ENCODE measurements around the gene LMTK2.

The LMTK2 gene

DNA sequence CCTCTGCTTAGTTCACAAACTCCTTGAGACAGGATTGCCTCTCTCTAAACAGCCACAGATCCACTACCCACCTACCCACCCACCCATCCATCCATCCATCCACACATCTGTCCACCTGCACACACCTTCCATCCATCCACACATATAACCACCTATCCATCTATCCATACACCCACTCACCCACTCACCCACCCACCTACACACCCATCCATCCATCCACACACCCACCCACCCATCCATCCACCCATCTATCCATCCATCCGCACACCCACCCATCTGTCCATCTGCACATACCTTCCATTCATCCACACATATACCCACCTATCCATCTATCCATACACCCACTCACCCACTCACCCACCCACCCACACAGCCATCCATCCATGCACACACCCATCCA lies 135.7 kb downstream of the LMTK2 start:
- TF ChIP-seq, protein P1, sequence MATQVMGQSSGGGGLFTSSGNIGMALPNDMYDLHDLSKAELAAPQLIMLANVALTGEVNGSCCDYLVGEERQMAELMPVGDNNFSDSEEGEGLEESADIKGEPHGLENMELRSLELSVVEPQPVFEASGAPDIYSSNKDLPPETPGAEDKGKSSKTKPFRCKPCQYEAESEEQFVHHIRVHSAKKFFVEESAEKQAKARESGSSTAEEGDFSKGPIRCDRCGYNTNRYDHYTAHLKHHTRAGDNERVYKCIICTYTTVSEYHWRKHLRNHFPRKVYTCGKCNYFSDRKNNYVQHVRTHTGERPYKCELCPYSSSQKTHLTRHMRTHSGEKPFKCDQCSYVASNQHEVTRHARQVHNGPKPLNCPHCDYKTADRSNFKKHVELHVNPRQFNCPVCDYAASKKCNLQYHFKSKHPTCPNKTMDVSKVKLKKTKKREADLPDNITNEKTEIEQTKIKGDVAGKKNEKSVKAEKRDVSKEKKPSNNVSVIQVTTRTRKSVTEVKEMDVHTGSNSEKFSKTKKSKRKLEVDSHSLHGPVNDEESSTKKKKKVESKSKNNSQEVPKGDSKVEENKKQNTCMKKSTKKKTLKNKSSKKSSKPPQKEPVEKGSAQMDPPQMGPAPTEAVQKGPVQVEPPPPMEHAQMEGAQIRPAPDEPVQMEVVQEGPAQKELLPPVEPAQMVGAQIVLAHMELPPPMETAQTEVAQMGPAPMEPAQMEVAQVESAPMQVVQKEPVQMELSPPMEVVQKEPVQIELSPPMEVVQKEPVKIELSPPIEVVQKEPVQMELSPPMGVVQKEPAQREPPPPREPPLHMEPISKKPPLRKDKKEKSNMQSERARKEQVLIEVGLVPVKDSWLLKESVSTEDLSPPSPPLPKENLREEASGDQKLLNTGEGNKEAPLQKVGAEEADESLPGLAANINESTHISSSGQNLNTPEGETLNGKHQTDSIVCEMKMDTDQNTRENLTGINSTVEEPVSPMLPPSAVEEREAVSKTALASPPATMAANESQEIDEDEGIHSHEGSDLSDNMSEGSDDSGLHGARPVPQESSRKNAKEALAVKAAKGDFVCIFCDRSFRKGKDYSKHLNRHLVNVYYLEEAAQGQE (IDR thresholded peaks at IDR 0.05; ENCODE audit: insufficient read depth in 1 of 2, low read depth in 2 of 2, low read length in 2 of 2) = no peak
- TF ChIP-seq FOXP2 (optimal IDR thresholded peaks at IDR 0.05; ENCODE audit: borderline replicate concordance, extremely low read depth, extremely low read length, insufficient read depth) (no peak), SIN3A (IDR thresholded peaks at IDR 0.05; ENCODE audit: borderline replicate concordance, insufficient read depth, low read length) (no peak), POLR2AphosphoS5 (IDR thresholded peaks at IDR 0.05; ENCODE audit: low read depth, low read length) (no peak), TAF1 (IDR thresholded peaks at IDR 0.05; ENCODE audit: borderline replicate concordance, insufficient read depth, low read length) (no peak)

DNA sequence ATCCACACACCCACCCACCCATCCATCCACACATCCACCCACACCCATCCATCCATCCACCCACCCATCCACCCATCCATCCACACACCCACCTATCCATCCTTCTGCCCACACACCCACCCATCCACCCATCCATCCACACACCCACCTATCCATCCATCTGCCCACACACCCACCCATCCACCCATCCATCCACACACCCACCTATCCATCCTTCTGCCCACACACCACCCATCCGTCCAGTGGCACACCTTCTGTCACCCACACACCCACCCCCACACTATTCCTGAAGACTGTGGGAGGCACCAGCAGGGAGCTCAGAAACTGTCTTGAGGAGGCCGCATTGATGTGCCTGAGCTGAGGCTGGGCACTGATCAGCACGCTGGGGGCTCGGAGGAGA lies 136.3 kb downstream of the LMTK2 start:
- TF ChIP-seq POLR2AphosphoS5 (IDR thresholded peaks at IDR 0.05; ENCODE audit: low read depth, low read length) (no peak), SIN3A (IDR thresholded peaks at IDR 0.05; ENCODE audit: borderline replicate concordance, insufficient read depth, low read length) (no peak)

DNA sequence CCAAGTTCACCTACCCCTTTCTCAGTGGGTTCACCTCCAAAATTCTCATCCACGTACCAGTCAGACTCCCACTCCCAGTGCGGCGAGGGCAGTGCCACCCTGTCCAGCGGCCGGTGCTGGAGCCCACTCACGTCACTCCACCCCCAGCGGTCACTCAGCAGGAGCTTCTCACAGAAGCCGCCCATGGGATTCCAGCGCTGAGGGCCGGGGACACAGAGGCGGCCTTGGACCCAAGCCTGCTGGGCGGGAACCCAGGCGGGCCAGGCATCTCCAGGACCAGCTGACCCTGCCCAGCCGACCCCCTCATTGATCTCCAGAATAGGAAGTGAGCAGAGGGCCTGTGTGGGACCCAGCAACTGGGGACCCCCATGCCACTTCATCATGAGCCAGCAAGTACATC lies 138.2 kb downstream of the LMTK2 start:
- TF ChIP-seq TAF1 (IDR thresholded peaks at IDR 0.05; ENCODE audit: borderline replicate concordance, insufficient read depth, low read length) (no peak), FOXP2 (optimal IDR thresholded peaks at IDR 0.05; ENCODE audit: borderline replicate concordance, extremely low read depth, extremely low read length, insufficient read depth) (no peak), SIN3A (IDR thresholded peaks at IDR 0.05; ENCODE audit: borderline replicate concordance, insufficient read depth, low read length) (no peak), POLR2AphosphoS5 (IDR thresholded peaks at IDR 0.05; ENCODE audit: low read depth, low read length) (no peak)
- TF ChIP-seq, protein P1 (IDR thresholded peaks at IDR 0.05; ENCODE audit: insufficient read depth in 1 of 2, low read depth in 2 of 2, low read length in 2 of 2) = no peak

DNA sequence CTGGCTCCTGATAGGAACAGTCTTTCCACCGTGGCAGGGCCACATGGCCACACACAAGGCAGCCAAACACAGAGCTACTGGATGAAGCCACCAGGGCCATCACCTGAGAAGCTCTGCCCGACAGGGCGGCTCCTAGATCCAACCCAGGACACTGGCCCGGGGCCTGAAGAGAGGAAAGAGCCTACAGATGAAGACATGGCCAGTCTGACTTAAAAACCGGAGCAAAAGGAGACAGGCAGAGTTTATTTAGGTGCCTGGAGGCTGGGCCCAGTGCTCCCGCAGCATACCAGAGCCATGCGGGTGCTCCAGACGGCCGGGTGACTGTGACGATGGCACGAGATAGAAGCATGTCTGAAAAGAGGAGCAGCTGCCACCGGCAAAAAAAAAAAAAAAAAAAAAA lies 141.5 kb downstream of the LMTK2 start:
- TF ChIP-seq POLR2AphosphoS5 (IDR thresholded peaks at IDR 0.05; ENCODE audit: low read depth, low read length) = no peak
- TF ChIP-seq SIN3A (IDR thresholded peaks at IDR 0.05; ENCODE audit: borderline replicate concordance, insufficient read depth, low read length) = no peak
- TF ChIP-seq TAF1 (IDR thresholded peaks at IDR 0.05; ENCODE audit: borderline replicate concordance, insufficient read depth, low read length) = no peak
- TF ChIP-seq, protein P1 (IDR thresholded peaks at IDR 0.05; ENCODE audit: insufficient read depth in 1 of 2, low read depth in 2 of 2, low read length in 2 of 2) = no peak
- no peak for TF ChIP-seq FOXP2 (optimal IDR thresholded peaks at IDR 0.05; ENCODE audit: borderline replicate concordance, extremely low read depth, extremely low read length, insufficient read depth)

DNA sequence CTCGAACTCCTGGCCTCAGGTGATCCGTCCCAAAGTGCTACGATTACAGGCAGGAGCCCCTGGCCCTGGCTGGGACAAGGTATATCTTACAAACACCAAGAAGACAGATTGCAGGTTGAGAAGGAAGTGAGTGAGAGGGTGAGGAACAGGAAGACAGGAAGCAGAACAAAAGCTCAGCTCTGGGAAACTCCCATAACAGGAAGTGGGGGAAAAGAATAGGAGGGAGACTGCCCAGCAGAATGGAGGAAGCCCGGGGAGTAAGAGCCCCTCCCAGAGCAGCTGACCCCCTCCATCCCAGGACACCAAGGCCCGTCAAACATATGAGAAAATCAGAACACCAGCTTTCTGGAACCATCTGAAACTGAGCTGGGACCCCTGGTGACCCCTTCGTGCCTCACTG lies 142.4 kb downstream of the LMTK2 start:
- TF ChIP-seq TAF1 (IDR thresholded peaks at IDR 0.05; ENCODE audit: borderline replicate concordance, insufficient read depth, low read length) (no peak), POLR2AphosphoS5 (IDR thresholded peaks at IDR 0.05; ENCODE audit: low read depth, low read length) (peak; percentile 37; the same call in 1 of the 2 replicates)

DNA sequence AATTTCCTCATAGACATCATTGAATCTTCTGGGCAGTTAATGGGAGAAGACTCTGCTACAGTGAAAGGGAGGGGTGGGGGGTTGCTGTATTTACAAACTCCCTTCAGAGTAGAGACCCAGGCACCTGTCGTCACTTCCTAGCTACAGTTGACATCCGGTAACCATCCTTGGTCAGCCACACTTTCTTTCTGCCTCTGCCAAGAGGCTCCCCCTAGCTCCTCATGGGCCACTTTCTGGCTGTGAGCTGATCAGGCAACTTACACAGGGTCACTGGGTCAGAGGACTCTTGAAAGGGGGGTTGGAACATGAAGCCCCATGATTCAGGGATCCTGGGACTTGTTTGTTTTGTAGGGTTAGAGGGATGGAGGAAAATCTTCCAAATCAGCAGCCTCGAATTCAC lies 144.1 kb downstream of the LMTK2 start:
- TF ChIP-seq POLR2AphosphoS5 (IDR thresholded peaks at IDR 0.05; ENCODE audit: low read depth, low read length) (no peak), TAF1 (IDR thresholded peaks at IDR 0.05; ENCODE audit: borderline replicate concordance, insufficient read depth, low read length) (no peak), SIN3A (IDR thresholded peaks at IDR 0.05; ENCODE audit: borderline replicate concordance, insufficient read depth, low read length) (no peak)

DNA sequence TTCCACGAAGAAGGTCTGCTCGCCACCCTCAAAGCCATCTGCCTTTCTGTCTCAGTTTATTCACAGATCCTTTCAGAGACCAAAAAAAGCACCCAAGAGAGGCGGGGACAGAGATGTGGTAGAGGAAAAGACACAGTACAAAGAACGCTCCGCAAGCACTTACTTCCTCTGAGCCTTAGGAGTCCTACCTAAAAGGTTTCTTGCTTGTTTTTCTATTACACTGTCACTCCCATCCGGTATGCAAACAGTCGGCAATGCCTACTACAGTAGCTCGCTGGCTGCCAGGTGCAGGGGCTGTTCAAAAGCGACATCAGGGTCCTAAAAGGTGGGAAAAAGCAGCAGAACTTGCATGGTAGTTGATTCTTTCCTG lies 144.6 kb downstream of the LMTK2 start:
- TF ChIP-seq POLR2AphosphoS5 (IDR thresholded peaks at IDR 0.05; ENCODE audit: low read depth, low read length) (no peak), TAF1 (IDR thresholded peaks at IDR 0.05; ENCODE audit: borderline replicate concordance, insufficient read depth, low read length) (no peak), SIN3A (IDR thresholded peaks at IDR 0.05; ENCODE audit: borderline replicate concordance, insufficient read depth, low read length) (no peak), FOXP2 (optimal IDR thresholded peaks at IDR 0.05; ENCODE audit: borderline replicate concordance, extremely low read depth, extremely low read length, insufficient read depth) (no peak)
- TF ChIP-seq, protein P1 (IDR thresholded peaks at IDR 0.05; ENCODE audit: insufficient read depth in 1 of 2, low read depth in 2 of 2, low read length in 2 of 2) = no peak
